H1 (cell line): ENCODE results near the gene PGM2. TPM values are rescaled to one million over a fixed set of nuclear protein-coding genes. Genes with fewer than 3 reads are reported as not detected.

Experiments
- CTCF ChIA-PET: fragments of 300-600 bp; sonication (Branson Sonifier 250); formaldehyde crosslinking; loops from one replicate; lab custom pipeline; 2021; ENCODE audit not compliant: partially characterized antibody; lab: Charles Lee
- POLR2A ChIA-PET: fragments of 300-600 bp; sonication (Branson Sonifier 250); formaldehyde crosslinking; loops from one replicate; lab custom pipeline; 2021; ENCODE audit warnings: inconsistent platforms; ENCODE audit not compliant: partially characterized antibody; lab: Charles Lee
- DNase-seq, 2 experiments: peaks; one replicate each; pipeline versions ENCODE4 v3.0.0 to v3.0.0-alpha.2; 2010 to 2022; ENCODE audit warnings: low spot score in 2 of 2, low read depth in 1 of 2, mixed read lengths in 1 of 2
- FAIRE-seq: peaks from 2 replicates; lab custom pipeline; 2011; peaks lifted over from hg19 to GRCh38; lab: Jason Lieb, UNC
- H2AFZ ChIP-seq: 2 replicates; pipeline ENCODE4 v1.8.1; 2012; ENCODE audit warnings: low read length, inconsistent platforms
- H2AK5ac ChIP-seq: 2 replicates; pipeline ENCODE4 v1.6.1; 2013; ENCODE audit warnings: low read depth, low read length
- H2BK120ac ChIP-seq: replicated peaks from 2 replicates; pipeline ENCODE3; 2013; ENCODE audit warnings: low read depth, low read length, inconsistent platforms
- H2BK12ac ChIP-seq: 2 replicates; pipeline ENCODE4 v1.6.1; 2013; ENCODE audit warnings: low read depth, low read length
- H2BK15ac ChIP-seq: 2 replicates; pipeline ENCODE4 v1.6.1; 2013; ENCODE audit warnings: low read length
- H2BK20ac ChIP-seq: 2 replicates; pipeline ENCODE4 v1.6.1; 2013; ENCODE audit warnings: low read length
- H2BK5ac ChIP-seq: 2 replicates; pipeline ENCODE4 v1.6.1; 2013; ENCODE audit warnings: low read depth, low read length
- H3K14ac ChIP-seq: 2 replicates; pipeline ENCODE4 v1.6.1; 2013; ENCODE audit warnings: inconsistent platforms; ENCODE audit not compliant: insufficient read length
- H3K18ac ChIP-seq: 2 replicates; pipeline ENCODE4 v1.6.1; 2013; ENCODE audit warnings: low read length; ENCODE audit errors: extremely low read depth
- H3K23ac ChIP-seq: 2 replicates; pipeline ENCODE4 v1.6.1; 2013; ENCODE audit warnings: inconsistent platforms; ENCODE audit not compliant: insufficient read length
- H3K23me2 ChIP-seq: 2 replicates; pipeline ENCODE4 v1.6.1; 2013; ENCODE audit warnings: low read depth, low read length
- H3K27ac ChIP-seq: 2 replicates; pipeline ENCODE4 v1.6.1; 2011; ENCODE audit warnings: low read depth, low read length, inconsistent platforms
- H3K27me3 ChIP-seq, 4 experiments: replicated peaks in 1 of 4; 1 replicate in 1 of 4; 2 replicates in 3 of 4; pipeline versions ENCODE4 v1.6.1 to v1.8.1; 2011 to 2013; ENCODE audit warnings: low read length in 3 of 4, mild to moderate bottlenecking in 3 of 4, inconsistent platforms in 2 of 4, mixed read lengths in 2 of 4, moderate library complexity in 1 of 4; ENCODE audit not compliant: control insufficient read depth in 3 of 4, insufficient read depth in 3 of 4; ENCODE audit errors: extremely low read depth in 1 of 4
- H3K36me3 ChIP-seq, 4 experiments: 2 replicates each; pipeline versions ENCODE4 v1.6.1 to v1.8.1; 2011 to 2013; ENCODE audit warnings: mild to moderate bottlenecking in 4 of 4, low read length in 3 of 4, moderate library complexity in 2 of 4, control low read depth in 1 of 4, inconsistent platforms in 1 of 4; ENCODE audit not compliant: insufficient read depth in 4 of 4, control insufficient read depth in 2 of 4
- H3K4ac ChIP-seq: replicated peaks from 2 replicates; pipeline ENCODE3; 2013; ENCODE audit warnings: low read length, low read depth, mixed read lengths, inconsistent platforms; ENCODE audit not compliant: insufficient read length
- H3K4me1 ChIP-seq, 4 experiments: replicated peaks in 1 of 4; 1 replicate in 1 of 4; 2 replicates in 3 of 4; pipeline versions ENCODE4 v1.6.1 to v1.8.1; 2011 to 2013; ENCODE audit warnings: low read length in 3 of 4, inconsistent platforms in 2 of 4, mixed read lengths in 1 of 4; ENCODE audit not compliant: insufficient read depth in 4 of 4, control insufficient read depth in 3 of 4
- H3K4me2 ChIP-seq, 2 experiments: 2 replicates each; pipeline versions ENCODE4 v1.6.1 to v1.8.1; 2011 to 2013; ENCODE audit warnings: low read depth in 2 of 2, low read length in 2 of 2, control low read depth in 1 of 2, inconsistent platforms in 1 of 2, mild to moderate bottlenecking in 1 of 2; ENCODE audit not compliant: insufficient read depth in 1 of 2
- H3K4me3 ChIP-seq, 4 experiments: fragments of 200-600, 300-600 bp in 1 of 4; sonication (generic), shearing (Covaris generic), sonication (Bioruptor Twin) in 1 of 4; 2 replicates each; pipeline versions ENCODE4 v1.5.1 to v1.8.1; 2011 to 2016; ENCODE audit warnings: low read length in 4 of 4, low read depth in 3 of 4, control low read depth in 2 of 4, inconsistent platforms in 2 of 4, mild to moderate bottlenecking in 2 of 4, mixed read lengths in 1 of 4, moderate library complexity in 1 of 4; ENCODE audit not compliant: insufficient read depth in 2 of 4; ENCODE audit errors: extremely low read depth in 1 of 4
- H3K56ac ChIP-seq: replicated peaks from 2 replicates; pipeline ENCODE3; 2013; ENCODE audit warnings: low read depth, mild to moderate bottlenecking, mixed read lengths, low read length, inconsistent platforms; ENCODE audit not compliant: insufficient read length
- H3K79me1 ChIP-seq: 2 replicates; pipeline ENCODE4 v1.6.1; 2013; ENCODE audit warnings: low read depth, low read length, control low read depth
- H3K79me2 ChIP-seq, 2 experiments: 2 replicates each; pipeline versions ENCODE4 v1.6.1 to v1.8.1; 2012 to 2013; ENCODE audit warnings: low read length in 2 of 2, mild to moderate bottlenecking in 2 of 2, inconsistent platforms in 1 of 2; ENCODE audit not compliant: insufficient read depth in 2 of 2, control insufficient read depth in 1 of 2
- H3K9ac ChIP-seq, 4 experiments: replicated peaks in 1 of 4; 1 replicate in 1 of 4; 2 replicates in 3 of 4; pipeline versions ENCODE4 v1.6.1 to v1.8.1; 2011 to 2013; ENCODE audit warnings: low read depth in 3 of 4, low read length in 3 of 4, control low read depth in 2 of 4, mild to moderate bottlenecking in 2 of 4, moderate library complexity in 2 of 4, inconsistent platforms in 1 of 4; ENCODE audit errors: extremely low read depth in 1 of 4
- H3K9me3 ChIP-seq, 2 experiments: 2 replicates each; pipeline versions ENCODE4 v1.6.1 to v1.8.1; 2012 to 2013; ENCODE audit warnings: mild to moderate bottlenecking in 2 of 2, moderate library complexity in 2 of 2, control low read depth in 1 of 2, inconsistent platforms in 1 of 2, low read depth in 1 of 2, low read length in 1 of 2, mixed read lengths in 1 of 2; ENCODE audit not compliant: insufficient read depth in 2 of 2
- H4K20me1 ChIP-seq, 2 experiments: replicated peaks in 1 of 2; 2 replicates each; pipeline versions ENCODE3 to v1.8.1; 2011 to 2013; ENCODE audit warnings: inconsistent platforms in 2 of 2, low read length in 2 of 2, mild to moderate bottlenecking in 1 of 2; ENCODE audit not compliant: insufficient read depth in 2 of 2, control insufficient read depth in 1 of 2
- H4K5ac ChIP-seq: 2 replicates; pipeline ENCODE4 v1.6.1; 2013; ENCODE audit warnings: low read length, low read depth, mixed read lengths, inconsistent platforms; ENCODE audit not compliant: insufficient read length
- H4K8ac ChIP-seq: 2 replicates; pipeline ENCODE4 v1.8.0; 2013; ENCODE audit warnings: mild to moderate bottlenecking, moderate library complexity, low read length, inconsistent platforms; ENCODE audit not compliant: insufficient read depth; ENCODE audit errors: extremely low read depth
- H4K91ac ChIP-seq: replicated peaks from 2 replicates; pipeline ENCODE3; 2013; ENCODE audit warnings: low read length, mixed read lengths, inconsistent platforms; ENCODE audit not compliant: insufficient read length
- BACH1 ChIP-seq: IDR thresholded peaks from 2 replicates; pipeline ENCODE4 v1.6.1; 2012; ENCODE audit warnings: low read length, improper control_type of control experiment
- CBX5 ChIP-seq: fragments of 300-800, 300-1000 bp; sonication (generic); IDR thresholded peaks from 2 replicates; pipeline ENCODE4 v1.7.1; 2016; ENCODE audit warnings: antibody characterized with exemption, low read length, low read depth
- E2F6 ChIP-seq: IDR thresholded peaks from 2 replicates; pipeline ENCODE4 v1.6.1; 2012; ENCODE audit warnings: inconsistent platforms
- JUND ChIP-seq: IDR thresholded peaks from 2 replicates; pipeline ENCODE4 v1.6.1; 2011; ENCODE audit warnings: mild to moderate bottlenecking, improper control_type of control experiment, low read length
- KDM4A ChIP-seq: IDR thresholded peaks from one replicate; pipeline ENCODE4 v1.7.1; 2012; ENCODE audit warnings: low read depth, mild to moderate bottlenecking, moderate library complexity, low read length, inconsistent platforms; ENCODE audit not compliant: severe bottlenecking
- KDM5A ChIP-seq: fragments of 200-600 bp; IDR thresholded peaks from 2 replicates; pipeline ENCODE4 v1.7.1; 2012; ENCODE audit warnings: mild to moderate bottlenecking, low read length, inconsistent platforms, mixed read lengths
- NANOG ChIP-seq: IDR thresholded peaks from 2 replicates; pipeline ENCODE4 v1.6.1; 2011; ENCODE audit warnings: low read length, low read depth, mild to moderate bottlenecking, inconsistent platforms; ENCODE audit not compliant: insufficient read depth, poor library complexity, severe bottlenecking
- POLR2AphosphoS5 ChIP-seq: IDR thresholded peaks from 2 replicates; pipeline ENCODE4 v1.6.1; 2011; ENCODE audit warnings: low read depth, low read length
- RAD21 ChIP-seq, 2 experiments: IDR thresholded peaks in 1 of 2; conservative IDR thresholded peaks in 1 of 2; 2 replicates each; pipeline ENCODE4 v1.6.1; 2011; ENCODE audit warnings: low read depth in 2 of 2, low read length in 2 of 2, improper control_type of control experiment in 1 of 2, inconsistent platforms in 1 of 2, mild to moderate bottlenecking in 1 of 2, moderate library complexity in 1 of 2
- SIX5 ChIP-seq: IDR thresholded peaks from 2 replicates; pipeline ENCODE4 v1.6.1; 2011; ENCODE audit warnings: mild to moderate bottlenecking, low read depth, low read length
- YY1 ChIP-seq: IDR thresholded peaks from 2 replicates; pipeline ENCODE4 v1.6.1; 2011; ENCODE audit warnings: low read depth, mild to moderate bottlenecking, low read length
- WGBS, 2 experiments: shearing (Covaris generic) in 1 of 2; methylation state at CpG; one replicate each; pipeline versions ENCODE4 v1.1.6 to v1.1.7; 2013 to 2015; ENCODE audit warnings: low lambda C conversion rate in 2 of 2, mixed read lengths in 2 of 2, inconsistent platforms in 1 of 2, low coverage in 1 of 2, missing lambda C conversion rate in 1 of 2; ENCODE audit not compliant: insufficient replicate concordance in 2 of 2, insufficient coverage in 1 of 2, insufficient read length in 1 of 2; ENCODE audit errors: extremely low coverage in 1 of 2, missing lambda C conversion rate in 1 of 2; 5-methylcytosine and 5-hydroxymethylcytosine counted together
- polyA plus RNA-seq, 7 experiments: library from polyadenylated mRNA; depleted of rRNA in 3 of 7; stranded (reverse) in 5 of 7; unstranded in 2 of 7; fragments of >200 nt in 5 of 7; fragments of 200-250 nt in 2 of 7; gene quantifications; 1 replicate in 5 of 7; 2 replicates in 1 of 7; 4 replicates in 1 of 7; pipeline versions ENCODE4 v1.2.1 to v1.2.3, GENCODE V29; 2011 to 2013; ENCODE audit warnings: missing spikeins in 2 of 7, mixed read lengths in 2 of 7
- total RNA-seq: library from RNA; stranded (reverse); fragmentation: NEBNext Ultra II Directional; extraction: Animal tissue kit (Norgen Biotek cat#: 25700); gene quantifications from 2 replicates; pipeline ENCODE4 v1.2.1, GENCODE V29; 2021
- TF ChIP-seq, protein P1 (sequence below): IDR thresholded peaks from 2 replicates; pipeline ENCODE4 v1.6.1; 2012; ENCODE audit warnings: low read length, inconsistent platforms

PGM2 gene
- total and polyA plus RNA-seq, 2 of the 8 experiments (the other 6 are each of a cell fraction or from before 2014, with no cell fraction given) = 7.7 to 38.0 TPM

DNA sequence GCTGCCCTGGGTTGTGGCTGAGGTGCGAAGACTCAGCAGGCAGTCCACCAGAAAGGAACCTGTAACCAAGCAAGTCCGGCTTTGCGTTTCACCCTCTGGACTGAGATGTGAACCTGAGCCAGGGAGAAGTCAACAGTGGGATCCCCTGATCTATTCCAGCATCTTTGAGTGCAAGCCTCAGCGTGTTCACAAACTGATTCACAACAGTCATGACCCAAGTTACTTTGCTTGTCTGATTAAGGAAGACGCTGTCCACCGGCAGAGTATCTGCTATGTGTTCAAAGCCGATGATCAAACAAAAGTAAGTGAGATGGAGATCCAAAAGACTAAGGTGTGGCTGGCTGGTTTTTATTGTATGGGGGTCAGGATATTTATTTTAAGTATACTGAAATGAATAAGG lies 75.7 kb downstream of the PGM2 start:
- Histone ChIP-seq H4K5ac (no peak overlapping the region), H2BK20ac (0 out of 2 replicates have a peak overlapping the region, but pooled peaks have one; percentile 80), H3K79me1 (no peaks in the 10 kb centered on the region), H3K18ac (no peak overlapping the region), H4K20me1 (no peaks in the 10 kb centered on the region), H4K8ac (no peak overlapping the region), H3K23me2 (no peaks in the 10 kb centered on the region), H3K9me3 (no peaks in the 10 kb centered on the region), H2AK5ac (no peak overlapping the region), H3K27ac (no peak overlapping the region), H4K91ac (no peak overlapping the region), H3K4me2 (no peak overlapping the region), H3K4me3 (no peak overlapping the region), H3K4me1 (peaks cover 0 to 7% (median 1%) of the 10 kb centered on the region in 4 experiments; a peak in 4 of 7 replicates), H3K9ac (no peak overlapping the region), H3K23ac (no peak overlapping the region), H2BK5ac (no peak overlapping the region), H2BK12ac (peak overlapping the region; percentile 52; the same call in 1 of the 2 replicates), H2AFZ (no peak overlapping the region), H3K56ac (no peak overlapping the region), H3K14ac (no peak overlapping the region), H3K27me3 (no peaks in the 10 kb centered on the region), H2BK120ac (no peak overlapping the region), H3K36me3 (no peaks in the 10 kb centered on the region), H3K79me2 (no peaks in the 10 kb centered on the region), H2BK15ac (no peak overlapping the region), H3K4ac (no peak overlapping the region)
- no peak for DNase-seq
- no peak for FAIRE-seq
- ChIA-PET CTCF (no interaction called here), POLR2A (interaction anchor here (1.3 kb wide), 1 partner anchor 76 kb away, joined by 4 read pairs; the partner anchor contains the start of gene PGM2)
- WGBS, 2 experiments = 93% methylated on average over 7 of the region's 7 CpGs; no CpG with 5 or more reads in 1 of the 2 experiments
- TF ChIP-seq E2F6 (no peak), JUND (no peak), POLR2AphosphoS5 (no peak), CBX5 (no peak), KDM4A (no peak), SIX5 (no peak), KDM5A (no peak), BACH1 (no peak), YY1 (no peak), RAD21 (IDR thresholded peaks at IDR 0.05 in 1 of 2, conservative IDR thresholded peaks at IDR 0.05 in 1 of 2; ENCODE audit: low read depth in 2 of 2, low read length in 2 of 2) (no peak), NANOG (no peak)
- TF ChIP-seq, protein P1, sequence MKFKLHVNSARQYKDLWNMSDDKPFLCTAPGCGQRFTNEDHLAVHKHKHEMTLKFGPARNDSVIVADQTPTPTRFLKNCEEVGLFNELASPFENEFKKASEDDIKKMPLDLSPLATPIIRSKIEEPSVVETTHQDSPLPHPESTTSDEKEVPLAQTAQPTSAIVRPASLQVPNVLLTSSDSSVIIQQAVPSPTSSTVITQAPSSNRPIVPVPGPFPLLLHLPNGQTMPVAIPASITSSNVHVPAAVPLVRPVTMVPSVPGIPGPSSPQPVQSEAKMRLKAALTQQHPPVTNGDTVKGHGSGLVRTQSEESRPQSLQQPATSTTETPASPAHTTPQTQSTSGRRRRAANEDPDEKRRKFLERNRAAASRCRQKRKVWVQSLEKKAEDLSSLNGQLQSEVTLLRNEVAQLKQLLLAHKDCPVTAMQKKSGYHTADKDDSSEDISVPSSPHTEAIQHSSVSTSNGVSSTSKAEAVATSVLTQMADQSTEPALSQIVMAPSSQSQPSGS = no peak
